HG03103 (cell line): ENCODE measurements around the gene HLA-DRB1.
"Not testable (repeated sequence)": the region's sequence is repeated elsewhere in the genome, so short reads cannot be mapped to it uniquely, and the experiment has no call there.

Experiments used
- ATAC-seq: cut with Tn5 transposase; IDR thresholded peaks from one replicate; pipeline ENCODE4 v1.9.1; 2021; ENCODE audit warnings: low read depth; ENCODE audit not compliant: unreplicated experiment

HLA-DRB1 gene

DNA sequence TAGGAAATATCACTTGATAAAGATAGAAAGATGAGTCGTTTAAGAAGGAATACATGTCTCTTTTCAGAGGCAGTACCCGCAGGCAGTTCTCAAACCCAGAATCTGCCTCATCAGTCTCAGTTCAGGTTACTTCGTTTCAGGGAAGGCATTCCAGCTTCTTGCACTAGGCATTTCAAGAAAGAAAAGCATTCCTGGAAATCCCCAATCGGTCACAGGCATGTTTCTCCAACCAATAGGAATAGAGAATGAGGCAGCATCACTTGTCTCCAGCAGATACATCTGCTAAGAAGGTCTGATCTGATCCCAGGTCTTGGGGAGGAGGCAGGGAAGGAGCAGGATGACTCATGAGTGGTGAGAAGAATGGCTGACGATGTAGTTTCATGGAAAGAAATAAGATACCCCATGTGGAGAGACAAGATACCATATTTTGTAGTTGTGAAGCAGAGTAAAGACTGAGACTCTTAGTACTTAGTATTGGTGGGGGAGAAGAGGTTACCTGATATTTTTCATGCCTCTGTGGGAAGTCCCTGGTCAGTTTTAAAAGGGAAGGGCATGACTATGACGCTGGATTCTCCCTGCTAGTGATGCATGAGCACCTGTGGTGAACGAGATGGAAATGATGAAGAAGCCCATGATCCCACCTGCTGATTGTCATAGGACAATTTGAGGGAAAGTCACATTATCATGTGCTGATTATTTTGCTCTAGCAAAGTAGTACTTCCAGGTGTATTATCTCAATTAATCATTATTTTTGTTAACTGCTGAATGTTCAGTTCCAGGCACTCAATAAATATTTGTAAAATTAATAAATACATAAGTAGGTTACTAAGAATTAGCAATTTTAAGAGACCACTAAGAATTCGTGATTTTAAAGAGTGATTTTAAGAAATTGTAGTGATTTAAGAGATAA lies 20.3 kb upstream of the HLA-DRB1 start:
- ATAC-seq: peak; percentile 85

DNA sequence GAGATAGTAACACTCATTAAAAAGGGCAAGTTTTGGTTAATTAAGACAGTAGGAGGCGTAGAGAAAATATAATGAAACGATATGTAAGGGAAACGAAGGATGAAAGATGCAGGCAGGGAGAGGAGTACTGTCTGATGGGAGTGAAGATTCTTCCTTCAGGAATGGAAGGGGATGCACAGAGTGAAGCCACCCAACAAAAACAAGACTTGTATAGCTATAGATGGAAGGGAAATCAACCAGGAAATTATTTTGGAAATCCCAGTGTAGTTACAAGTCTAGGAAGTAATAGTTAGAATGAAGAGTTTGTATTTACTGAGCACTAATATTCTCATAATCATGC lies 19.7 kb upstream of the HLA-DRB1 start:
- ATAC-seq: no peak

DNA sequence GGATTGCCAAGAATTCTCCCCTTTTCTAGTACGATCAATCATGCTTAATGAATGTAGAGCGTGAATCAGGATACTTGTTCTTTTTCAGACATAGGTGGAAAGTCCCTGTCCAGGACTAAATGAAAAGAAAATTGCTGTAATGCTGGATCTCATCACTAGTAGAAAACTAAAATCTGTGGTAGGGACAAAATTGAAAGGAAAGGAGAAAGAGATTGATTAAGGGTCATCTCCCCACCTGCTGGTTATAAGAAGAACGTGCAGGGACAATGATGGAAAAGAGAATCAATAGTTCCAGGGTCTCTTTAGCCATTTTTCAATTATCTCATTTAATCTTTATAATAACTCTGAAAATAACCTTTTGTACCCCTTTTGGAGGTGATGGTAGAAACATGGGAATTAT lies 18.7 kb upstream of the HLA-DRB1 start:
- no peak for ATAC-seq

DNA sequence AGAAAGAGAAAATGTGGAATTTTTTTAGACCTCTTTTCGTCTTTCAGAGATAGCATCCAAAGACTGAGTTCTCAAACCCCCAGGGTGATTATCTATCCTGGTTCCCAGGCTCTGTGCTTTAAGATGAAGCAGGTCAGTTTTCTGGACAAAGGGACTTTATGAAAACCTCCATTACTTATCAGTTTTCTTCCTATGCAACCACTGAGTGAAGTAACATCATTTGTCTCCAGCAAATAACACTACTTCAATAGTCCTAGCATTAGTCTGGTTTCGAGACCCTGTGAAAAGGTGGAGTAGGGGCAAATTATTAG lies 18.3 kb upstream of the HLA-DRB1 start:
- ATAC-seq: no peak

DNA sequence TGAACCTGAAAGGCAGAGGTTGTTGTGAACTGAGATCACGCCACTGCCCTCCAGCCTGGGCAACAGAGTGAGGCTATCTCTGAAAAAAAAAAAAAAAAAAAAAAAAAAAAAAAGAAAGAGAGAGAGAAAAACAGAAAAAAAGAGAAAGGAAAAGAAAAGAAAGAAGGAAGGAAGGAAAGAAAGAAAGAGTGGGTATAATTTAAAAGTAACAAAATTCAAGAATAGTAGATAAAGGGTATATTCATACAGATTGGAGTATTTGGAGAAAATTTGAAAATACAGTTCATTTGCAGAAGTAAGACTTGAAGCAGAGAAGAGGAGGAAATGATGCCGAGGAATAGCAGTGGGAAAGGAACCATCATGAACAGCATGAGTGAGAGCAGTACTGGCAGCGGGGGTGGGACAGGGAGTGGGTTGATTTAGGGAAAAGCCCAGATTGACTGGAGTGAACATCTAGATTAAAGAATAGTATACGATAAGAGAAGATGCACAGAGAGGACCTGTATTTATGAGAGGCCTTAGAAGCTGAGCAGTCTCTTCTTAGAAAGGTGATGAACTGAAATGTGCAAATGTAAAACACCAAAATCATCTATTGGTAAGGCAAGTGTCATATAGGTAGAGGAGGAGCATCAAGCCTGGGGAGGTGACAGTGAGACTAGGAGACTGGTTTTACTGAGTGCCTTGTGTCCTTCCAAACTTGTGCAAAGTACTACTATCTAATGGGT lies 17.8 kb upstream of the HLA-DRB1 start:
- ATAC-seq: no peak

DNA sequence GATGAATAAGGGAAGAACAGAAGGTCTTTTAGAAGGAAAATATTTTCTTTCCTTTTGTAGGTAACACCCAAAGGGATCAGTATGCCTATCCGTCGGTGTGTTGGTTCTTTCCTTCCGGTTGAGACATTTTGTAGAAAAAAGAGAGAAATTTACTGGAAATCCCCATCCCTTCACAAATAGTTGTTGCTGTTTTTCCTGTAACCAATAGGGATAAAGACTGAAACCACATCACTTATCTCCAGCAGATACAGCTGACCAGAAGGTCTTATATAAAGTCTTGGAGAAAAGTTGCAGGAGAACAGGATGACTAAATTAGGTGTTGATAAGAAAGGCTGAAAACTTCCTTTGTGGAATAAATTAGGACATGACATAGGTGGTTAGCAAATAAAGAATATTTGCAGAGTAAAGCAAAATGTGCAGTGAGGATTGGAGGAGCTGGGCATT lies 14.8 kb upstream of the HLA-DRB1 start:
- no peak for ATAC-seq

DNA sequence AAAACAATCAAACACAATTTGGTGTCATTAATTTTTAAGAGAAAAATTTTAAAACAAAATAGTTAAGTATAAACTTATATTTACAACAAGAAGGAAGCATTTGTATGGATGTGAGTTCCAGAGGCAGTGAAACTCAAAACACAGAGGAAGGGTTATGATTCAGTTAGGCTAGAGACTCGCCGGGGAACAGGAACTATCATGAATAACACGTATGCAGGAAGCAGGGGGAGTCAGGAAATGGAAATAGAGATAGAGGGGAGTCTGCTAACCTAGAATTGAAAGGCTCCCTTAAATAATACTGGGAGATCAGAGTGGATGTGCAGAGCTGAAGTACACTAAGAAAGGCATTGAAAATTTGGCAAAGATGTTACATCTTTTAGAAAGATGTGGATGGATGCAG lies 14.2 kb upstream of the HLA-DRB1 start:
- ATAC-seq: no peak

DNA sequence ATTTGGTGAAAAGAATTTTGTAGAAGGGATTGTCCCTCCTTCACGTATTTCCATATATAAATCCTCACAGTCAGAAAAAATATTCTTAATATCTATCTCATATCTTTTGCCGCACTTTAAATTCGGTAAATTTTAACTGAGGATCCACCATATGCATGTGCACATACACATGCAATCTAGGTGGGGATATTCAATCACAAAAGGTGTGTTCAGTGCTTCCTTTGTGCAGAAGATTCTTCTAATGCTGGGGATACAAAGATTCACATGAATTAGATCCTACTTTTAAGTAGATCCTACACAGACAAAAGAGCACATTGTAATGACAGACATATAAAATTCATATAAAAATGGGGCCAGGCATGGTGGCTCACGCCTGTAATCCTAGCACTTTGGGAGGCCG lies 13.6 kb upstream of the HLA-DRB1 start:
- no peak for ATAC-seq

DNA sequence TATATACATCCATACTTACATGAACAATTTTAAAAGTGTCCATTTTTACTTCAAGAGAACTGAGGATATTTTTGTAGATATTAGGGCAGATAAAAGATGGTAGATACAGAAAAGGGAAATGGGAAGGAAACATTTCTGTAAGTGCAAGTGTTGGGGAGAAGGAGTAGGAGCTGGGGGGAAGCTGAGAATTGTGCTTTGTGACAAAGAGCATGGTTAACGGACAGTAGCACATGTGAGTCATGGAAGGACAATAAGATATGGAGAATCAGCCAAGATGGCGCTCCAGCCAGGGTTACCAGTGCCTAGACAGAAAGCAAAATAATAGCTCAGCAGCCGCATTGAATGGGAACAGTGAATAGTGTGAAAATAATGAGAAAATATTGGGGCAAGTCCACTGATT lies 12.7 kb upstream of the HLA-DRB1 start:
- ATAC-seq: no peak

DNA sequence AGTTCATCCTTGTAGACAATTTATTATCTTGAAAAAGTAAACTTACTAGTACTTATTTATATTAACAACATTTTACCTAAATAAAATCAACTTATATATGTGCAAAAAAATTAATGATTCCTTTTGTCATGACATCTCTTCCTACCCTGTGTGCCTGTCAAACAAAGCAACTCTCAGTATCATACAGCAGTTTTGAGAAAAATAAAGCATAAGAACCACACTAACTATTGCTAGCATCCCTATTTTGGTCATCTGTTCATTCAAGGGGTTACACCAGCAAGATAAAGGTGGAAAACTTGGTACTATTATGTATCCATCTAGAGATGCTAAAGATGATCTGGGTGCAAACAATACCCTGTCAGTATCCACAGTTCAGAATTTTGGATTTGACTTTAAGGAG lies 7.4 kb upstream of the HLA-DRB1 start:
- ATAC-seq: no peak

DNA sequence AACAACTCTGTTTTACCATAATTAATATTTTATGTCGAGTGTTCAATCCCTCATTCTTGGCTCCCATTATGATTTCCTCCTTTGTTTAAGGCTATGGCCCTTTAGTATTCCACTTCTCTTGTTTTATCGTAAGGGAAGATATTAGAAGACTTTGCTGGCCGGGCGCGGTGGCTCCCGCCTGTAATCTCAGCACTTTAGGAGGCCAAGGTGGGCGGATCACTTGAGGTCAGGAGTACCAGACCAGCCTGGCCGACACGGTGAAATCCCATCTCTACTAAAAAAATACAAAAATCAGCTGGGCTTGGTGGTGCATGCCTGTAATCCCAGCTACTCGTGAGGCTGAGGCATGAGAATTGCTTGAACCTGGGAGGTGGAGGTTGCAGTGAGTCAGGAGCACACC lies 1.1 kb upstream of the HLA-DRB1 start:
- not testable (repeated sequence) for ATAC-seq

DNA sequence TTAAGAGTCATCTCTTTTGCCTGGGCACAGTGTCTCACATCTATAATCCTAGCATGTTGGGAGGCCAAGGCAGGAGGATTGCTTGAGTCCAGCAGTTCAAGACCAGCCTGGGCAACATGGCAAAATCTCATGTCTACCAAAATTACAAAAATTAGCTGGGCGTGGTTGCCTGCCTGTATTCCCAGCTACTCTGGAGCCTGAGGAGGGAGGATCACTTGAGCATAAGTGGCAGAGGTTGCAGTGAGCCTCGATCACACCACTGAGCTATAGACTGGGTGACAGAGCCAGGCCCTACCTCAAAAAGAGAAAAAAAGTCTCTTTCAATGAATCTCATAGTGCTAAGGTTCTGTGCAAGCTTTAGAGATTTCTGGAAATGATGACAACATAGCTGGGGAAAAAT lies 1.5 kb downstream of the HLA-DRB1 start:
- no peak for ATAC-seq

DNA sequence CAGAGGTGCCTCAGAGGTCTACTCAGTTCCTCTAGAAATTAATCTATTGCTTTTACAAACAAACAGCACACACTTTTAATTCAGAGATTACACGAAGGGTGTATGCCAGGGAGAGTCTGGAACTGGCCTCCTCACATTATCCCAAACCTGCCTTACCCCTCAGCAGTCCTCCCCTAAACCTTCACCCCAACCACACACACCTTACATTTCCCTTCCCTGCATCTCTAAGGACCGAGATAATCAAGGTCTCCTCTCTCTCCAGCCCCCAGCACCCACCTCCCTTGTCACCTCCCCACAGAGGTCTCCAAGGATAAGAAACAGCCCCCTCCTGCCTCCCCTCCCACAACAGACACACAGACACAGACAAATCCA lies 6.1 kb downstream of the HLA-DRB1 start:
- no peak for ATAC-seq

DNA sequence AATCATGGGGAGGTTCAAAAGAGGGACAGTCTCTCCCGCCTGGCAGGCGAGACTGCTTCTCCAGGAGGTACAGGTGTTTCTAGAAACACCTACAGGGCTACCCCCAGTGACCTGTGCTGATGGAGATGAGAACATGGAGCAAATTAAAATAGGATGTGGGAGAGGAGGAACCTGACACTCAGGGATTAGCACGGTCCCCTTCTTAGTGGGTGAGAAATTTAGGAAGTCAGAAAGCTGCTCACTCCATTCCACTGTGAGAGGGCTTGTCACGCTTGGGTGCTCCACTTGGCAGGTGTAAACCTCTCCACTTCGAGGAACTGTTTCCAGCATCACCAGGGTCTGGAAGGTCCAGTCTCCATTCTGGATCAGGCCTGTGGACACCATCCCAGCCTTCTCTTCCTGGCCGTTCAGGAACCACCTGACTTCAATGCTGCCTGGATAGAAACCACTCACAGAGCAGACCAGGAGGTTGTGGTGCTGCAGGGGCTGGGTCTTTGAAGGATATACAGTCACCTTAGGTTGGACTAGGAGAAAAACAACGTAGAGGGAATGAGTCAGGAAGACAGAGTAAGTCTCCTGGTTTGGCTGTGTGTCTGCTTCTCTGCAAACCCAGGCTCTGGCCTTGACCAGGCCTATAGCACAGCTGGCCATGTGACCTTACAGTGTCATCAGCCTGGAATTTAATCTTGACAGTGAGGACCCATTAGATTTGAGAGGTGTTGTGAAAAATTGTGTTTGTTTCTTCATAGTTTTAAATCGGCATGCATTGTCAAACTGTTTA lies 8.1 kb downstream of the HLA-DRB1 start:
- ATAC-seq: no peak

DNA sequence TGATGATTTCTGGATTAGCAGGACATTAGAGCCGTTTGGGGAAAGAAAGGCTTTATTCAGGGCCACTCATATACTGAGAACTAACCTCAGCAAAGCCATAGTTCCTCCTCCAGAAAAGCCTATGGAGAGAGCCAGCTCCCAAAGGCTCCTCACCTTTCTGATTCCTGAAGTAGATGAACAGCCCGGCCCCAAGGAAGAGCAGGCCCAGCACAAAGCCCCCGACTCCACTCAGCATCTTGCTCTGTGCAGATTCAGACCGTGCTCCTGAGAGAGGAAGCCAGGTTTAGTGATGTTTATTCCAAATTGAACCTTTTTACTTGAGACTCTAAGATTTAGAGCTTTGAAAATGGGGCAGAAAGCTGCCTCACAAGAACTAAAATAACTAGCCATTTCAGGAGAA lies 9.1 kb downstream of the HLA-DRB1 start:
- no peak for ATAC-seq

DNA sequence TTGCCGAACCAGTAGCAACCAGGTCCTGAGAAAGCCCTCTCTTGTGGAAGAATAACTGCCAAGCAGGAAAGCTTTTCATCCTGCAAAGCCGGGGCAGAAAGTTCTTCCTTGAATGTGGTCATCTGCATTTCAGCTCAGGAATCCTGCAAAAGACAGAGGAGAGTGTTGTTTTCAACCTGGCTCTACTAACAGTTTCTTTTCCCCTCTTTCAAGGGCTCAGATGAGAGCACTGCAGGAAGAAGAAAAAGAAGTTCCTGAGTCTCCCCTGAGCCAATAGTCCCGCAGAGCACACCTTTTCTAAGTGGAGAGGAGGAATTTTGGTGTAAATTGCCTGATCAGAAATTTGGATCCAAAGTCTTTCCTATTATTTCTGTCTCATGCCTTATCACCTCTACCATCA lies 10.7 kb downstream of the HLA-DRB1 start:
- ATAC-seq: no peak

DNA sequence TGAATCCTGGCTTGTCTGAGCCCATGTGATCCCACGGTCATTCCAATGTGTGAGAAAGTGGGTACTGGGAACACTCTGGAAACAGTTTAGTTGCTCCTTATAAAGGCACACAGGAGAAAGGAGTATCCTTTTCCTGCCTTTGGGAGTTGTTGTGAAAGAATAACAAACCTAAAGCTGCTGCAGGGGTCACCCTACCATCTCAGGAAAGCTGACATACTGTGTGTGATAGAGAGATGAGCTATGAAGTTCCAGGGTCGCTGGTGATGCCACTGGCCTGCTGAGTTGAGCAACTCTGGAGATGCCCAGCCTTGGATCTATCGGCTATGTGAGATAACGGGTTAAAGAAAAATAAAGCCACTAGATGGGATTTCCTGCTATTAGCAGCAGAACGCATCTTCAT lies 12.2 kb downstream of the HLA-DRB1 start:
- not testable (repeated sequence) for ATAC-seq

DNA sequence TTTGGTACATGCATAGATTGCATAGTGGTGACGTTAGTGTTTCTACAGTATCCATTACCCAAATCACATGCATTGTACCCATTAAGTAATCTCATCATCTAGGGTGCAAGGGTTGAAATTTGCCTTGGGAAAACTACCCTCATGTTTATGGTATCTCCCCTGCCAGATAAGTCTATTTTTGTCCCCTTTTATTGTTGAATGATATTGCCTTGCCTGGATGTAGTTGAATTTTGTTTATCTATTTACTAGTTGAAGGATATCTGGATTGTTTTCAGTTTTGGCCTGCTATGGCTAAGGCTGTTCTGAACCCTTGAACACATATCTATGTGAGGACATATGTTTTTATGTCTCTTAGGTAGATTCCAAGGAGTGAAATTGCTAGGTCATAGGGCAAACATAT lies 13.4 kb downstream of the HLA-DRB1 start:
- ATAC-seq: no peak

DNA sequence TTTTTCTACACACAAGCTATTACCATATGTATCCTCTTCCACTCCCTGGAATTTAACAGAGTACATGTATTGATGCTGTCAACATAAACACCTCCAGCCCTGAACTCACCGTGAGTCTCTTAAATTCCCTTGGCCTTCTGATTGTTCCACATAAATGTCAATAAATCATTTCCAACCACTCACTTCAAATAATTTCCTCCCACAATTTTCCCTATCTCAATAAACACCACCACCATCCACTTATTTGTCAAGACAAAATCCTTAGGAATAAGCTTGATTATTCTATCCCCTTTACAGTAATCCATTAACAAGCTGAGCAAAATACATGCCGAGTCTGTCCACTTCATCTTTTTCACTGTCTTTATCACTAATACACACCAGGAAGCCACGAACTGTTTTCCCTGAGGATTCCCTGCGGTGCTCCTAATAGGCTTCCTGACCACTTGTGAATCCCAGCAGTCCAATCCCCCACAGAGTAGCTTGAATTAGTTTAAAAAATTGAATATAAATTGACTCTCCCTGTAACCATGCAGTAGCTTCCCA lies 19.2 kb downstream of the HLA-DRB1 start:
- ATAC-seq: no peak

DNA sequence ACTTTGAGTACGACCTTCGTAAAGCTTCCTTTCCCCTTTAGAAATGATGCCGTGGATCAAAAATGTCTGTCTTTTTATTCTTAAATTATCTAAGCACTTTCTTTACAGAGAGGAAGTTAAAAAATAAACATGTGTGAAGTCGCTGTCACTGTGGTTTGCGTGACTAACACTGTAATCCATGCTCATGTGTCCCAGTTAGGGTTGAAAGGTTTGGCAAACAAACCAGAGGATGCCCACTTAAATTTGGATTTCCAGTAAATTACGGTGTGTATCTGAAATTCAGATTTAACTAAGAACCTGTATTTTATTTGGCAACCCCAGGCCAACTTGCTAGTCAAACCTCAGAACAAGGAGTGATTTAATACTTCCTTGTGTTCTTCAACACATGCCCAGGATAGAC lies 21.1 kb downstream of the HLA-DRB1 start:
- ATAC-seq: no peak

DNA sequence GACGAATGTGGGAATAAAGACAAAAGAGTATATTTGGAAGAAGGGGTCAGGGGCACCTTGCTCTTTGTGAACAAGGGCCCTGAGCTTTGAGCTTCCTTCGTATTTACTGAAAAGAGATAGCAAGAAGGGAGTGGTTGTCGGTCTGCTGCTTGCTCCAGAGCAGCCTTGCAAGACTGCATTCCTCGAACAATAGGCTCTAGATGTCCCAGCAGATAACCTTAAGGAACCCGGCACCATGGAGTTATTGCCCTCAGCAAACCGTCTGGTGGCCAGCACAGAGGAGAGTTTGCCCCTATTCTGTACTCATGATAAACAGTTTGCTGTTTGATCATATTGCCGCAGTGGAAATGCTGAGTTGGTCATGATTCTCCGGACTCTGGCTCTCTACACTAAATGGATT lies 22.7 kb downstream of the HLA-DRB1 start:
- ATAC-seq: no peak
